Nephron progenitor cell (in vitro differentiated cells): ENCODE results near the gene RAB7B.

Source experiments
- DNase-seq: peaks from one replicate; pipeline ENCODE4 v3.0.0; 2021
- H3K27ac Mint-ChIP-seq: 2 replicates; pipeline ENCODE4 v1.8.0; 2021; ENCODE audit warnings: mild to moderate bottlenecking, moderate library complexity, mixed read lengths
- H3K27me3 Mint-ChIP-seq: 2 replicates; pipeline ENCODE4 v1.8.0; 2021; ENCODE audit warnings: mild to moderate bottlenecking, low read depth, mixed read lengths; ENCODE audit not compliant: poor library complexity
- H3K36me3 Mint-ChIP-seq: 2 replicates; pipeline ENCODE4 v1.8.0; 2021; ENCODE audit warnings: low read depth, mixed read lengths
- H3K4me1 Mint-ChIP-seq: 2 replicates; pipeline ENCODE4 v1.8.0; 2021; ENCODE audit warnings: mixed read lengths
- H3K4me3 Mint-ChIP-seq: 2 replicates; pipeline ENCODE4 v1.8.0; 2021; ENCODE audit warnings: mild to moderate bottlenecking, moderate library complexity, mixed read lengths
- H3K9me3 Mint-ChIP-seq: 2 replicates; pipeline ENCODE4 v1.8.0; 2021; ENCODE audit warnings: mild to moderate bottlenecking, moderate library complexity, mixed read lengths
- CTCF ChIP-seq: fragments of 200-600 bp; sonication (generic); IDR thresholded peaks from 2 replicates; pipeline ENCODE4 v1.5.0; 2021; ENCODE audit warnings: antibody characterized with exemption

RAB7B gene

GRCh38 chr1:205933671-205934618 lies 69.2 kb downstream of the RAB7B start:
- H3K9me3 Mint-ChIP-seq: no peaks in the 10 kb centered on the region
- peaks cover 21% of the 10 kb centered on the region for H3K27me3 Mint-ChIP-seq
- H3K4me3 Mint-ChIP-seq: no peak overlapping the region
- H3K4me1 Mint-ChIP-seq: peaks cover 32% of the 10 kb centered on the region
- no peak for DNase-seq
- TF ChIP-seq CTCF: no peak
- H3K27ac Mint-ChIP-seq: no peak overlapping the region
- H3K36me3 Mint-ChIP-seq: no peaks in the 10 kb centered on the region

- no peaks in the 10 kb centered on the region for H3K36me3 Mint-ChIP-seq
- H3K9me3 Mint-ChIP-seq: no peaks in the 10 kb centered on the region
- H3K4me3 Mint-ChIP-seq: no peak overlapping the region
- no peak overlapping the region for H3K27ac Mint-ChIP-seq
- DNase-seq: no peak
- H3K27me3 Mint-ChIP-seq: peaks cover 18% of the 10 kb centered on the region
- H3K4me1 Mint-ChIP-seq: peaks cover 41% of the 10 kb centered on the region
- no peak for TF ChIP-seq CTCF
Measured at GRCh38 chr1:205932776-205933175, 70.4 kb downstream of the RAB7B start.

- no peak for DNase-seq
- peak overlapping the region; percentile 0 for H3K27ac Mint-ChIP-seq
- TF ChIP-seq CTCF: no peak
- H3K27me3 Mint-ChIP-seq: peaks cover 13% of the 10 kb centered on the region
- H3K4me3 Mint-ChIP-seq: no peak overlapping the region
- no peaks in the 10 kb centered on the region for H3K9me3 Mint-ChIP-seq
- no peaks in the 10 kb centered on the region for H3K36me3 Mint-ChIP-seq
- H3K4me1 Mint-ChIP-seq: peaks cover 60% of the 10 kb centered on the region
Measured at GRCh38 chr1:205930799-205931281, 72.4 kb downstream of the RAB7B start.

- Mint-ChIP-seq H3K27ac (no peak overlapping the region), H3K36me3 (no peaks in the 10 kb centered on the region), H3K4me3 (no peak overlapping the region), H3K4me1 (peaks cover 66% of the 10 kb centered on the region), H3K27me3 (peaks cover 11% of the 10 kb centered on the region), H3K9me3 (no peaks in the 10 kb centered on the region)
- DNase-seq: no peak
- no peak for TF ChIP-seq CTCF
Measured at GRCh38 chr1:205930195-205930577, 73.0 kb downstream of the RAB7B start.

- Mint-ChIP-seq H3K4me1 (peaks cover 72% of the 10 kb centered on the region), H3K9me3 (no peaks in the 10 kb centered on the region), H3K27me3 (peaks cover 11% of the 10 kb centered on the region), H3K36me3 (no peaks in the 10 kb centered on the region), H3K27ac (no peak overlapping the region), H3K4me3 (no peak overlapping the region)
- no peak for TF ChIP-seq CTCF
- DNase-seq: no peak
Measured at GRCh38 chr1:205929496-205930194, 73.5 kb downstream of the RAB7B start.
